HuH-7 (cell line): ENCODE data around the gene EGR4.

Experiments
- DNase-seq: peaks from one replicate; pipeline ENCODE4 v3.0.0; 2011; ENCODE audit warnings: low spot score

The EGR4 gene

GRCh38 chr2:73293534-73294171 lies at the start of gene EGR4:
Gene EGR4, minus strand, starts transcription at chr2:73293548. Its CDS starts 231 bp downstream, at chr2:73293317.
- DNase-seq = peak; percentile 82

DNA sequence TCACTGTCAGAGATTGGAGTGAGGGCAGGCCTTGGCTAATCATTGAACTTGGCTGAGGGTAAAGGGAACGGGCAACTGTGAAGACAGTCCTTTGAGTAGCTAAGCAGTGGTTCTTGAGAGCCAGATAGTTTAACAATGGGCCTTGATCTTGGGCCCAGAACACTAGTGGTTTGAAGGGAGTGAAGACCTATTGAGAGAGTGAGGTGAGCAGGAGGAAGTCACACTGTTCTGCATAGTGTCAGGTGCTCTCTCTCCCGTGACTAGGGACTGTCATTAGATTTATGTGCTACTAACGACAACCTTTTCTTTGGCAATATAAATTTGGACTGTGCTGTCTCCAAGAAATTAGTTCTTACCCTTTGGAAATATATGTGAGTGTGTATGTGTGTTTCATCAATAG lies 47.7 kb upstream of the EGR4 start:
- DNase-seq = no peak

DNA sequence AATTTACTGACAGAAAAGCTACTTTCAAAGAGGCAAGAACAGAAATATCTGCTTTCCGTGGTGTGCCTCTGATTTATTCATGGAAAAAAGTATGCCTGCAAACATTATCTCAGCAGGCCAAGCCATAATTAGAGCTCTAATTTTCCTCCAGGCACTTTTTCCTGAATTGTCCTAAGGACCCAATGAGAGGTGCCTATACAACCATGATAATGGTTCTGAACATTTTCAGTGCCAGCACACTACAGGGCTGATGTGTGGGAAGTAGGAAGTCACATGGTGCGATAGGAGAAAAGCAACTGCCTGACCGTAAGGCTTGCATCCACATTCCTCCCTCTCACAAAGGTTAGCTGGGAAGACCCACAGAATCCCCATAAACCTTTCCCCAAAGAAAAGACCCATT lies 45.9 kb upstream of the EGR4 start:
- no peak for DNase-seq

- no peak for DNase-seq
Measured at GRCh38 chr2:73337828-73338227, 44.5 kb upstream of the EGR4 start.

DNA sequence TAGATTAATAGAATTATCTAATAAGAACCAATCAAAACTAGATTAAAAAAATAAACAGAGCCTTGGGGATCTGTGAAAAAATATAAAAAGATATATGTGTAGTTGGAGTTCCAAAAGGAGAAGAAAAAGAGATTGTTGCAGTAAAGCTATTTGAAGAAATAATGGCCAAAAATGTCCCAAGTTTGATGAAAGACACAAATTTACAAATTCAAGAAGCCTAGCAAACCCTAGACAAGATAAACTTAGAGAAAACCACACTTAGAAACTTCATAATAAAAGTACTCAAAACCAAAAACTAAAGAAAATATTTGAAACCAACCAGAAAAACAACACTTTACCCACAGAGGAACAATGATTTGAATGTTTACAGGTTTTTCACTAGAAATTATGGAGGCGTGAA lies 41.3 kb upstream of the EGR4 start:
- DNase-seq = no peak

DNA sequence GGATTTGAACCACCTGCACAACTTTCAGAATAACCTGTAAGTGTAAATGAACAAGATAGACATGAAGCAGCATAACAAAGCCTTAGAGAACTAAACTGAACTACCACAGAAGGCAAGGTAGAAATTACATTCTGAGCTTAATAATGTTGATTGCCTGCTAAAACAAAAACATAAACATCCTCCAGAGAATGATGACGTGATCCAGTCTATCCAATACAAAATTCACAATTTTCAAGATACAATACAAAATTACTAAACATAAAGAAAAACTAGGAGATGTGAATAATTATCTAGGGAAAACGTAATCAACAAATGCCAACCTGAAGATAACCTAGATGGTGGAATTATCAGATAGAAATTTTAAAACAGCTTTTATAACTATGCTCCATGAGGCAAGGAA lies 40.7 kb upstream of the EGR4 start:
- DNase-seq = no peak

DNA sequence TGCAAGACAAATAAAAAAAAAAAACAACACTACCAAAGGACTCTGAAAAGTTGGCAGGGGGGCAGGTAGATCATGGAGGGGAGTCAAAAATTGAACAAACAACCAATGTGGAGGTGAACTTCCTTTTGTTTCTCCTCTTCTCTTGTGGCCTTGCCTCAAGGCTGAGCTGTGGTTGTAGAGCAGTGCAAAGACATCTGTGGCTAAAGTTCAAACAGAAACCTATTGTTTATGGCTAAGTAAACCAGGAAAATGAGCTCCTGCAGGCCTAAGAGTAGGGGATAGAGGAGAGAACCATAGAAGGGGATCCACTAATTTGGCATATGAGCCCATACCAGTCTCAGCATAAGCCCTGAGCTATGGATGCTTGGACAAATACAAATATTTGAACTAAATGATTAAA lies 40.2 kb upstream of the EGR4 start:
- no peak for DNase-seq

- DNase-seq = no peak
Measured at GRCh38 chr2:73324126-73324725, 30.9 kb upstream of the EGR4 start.

DNA sequence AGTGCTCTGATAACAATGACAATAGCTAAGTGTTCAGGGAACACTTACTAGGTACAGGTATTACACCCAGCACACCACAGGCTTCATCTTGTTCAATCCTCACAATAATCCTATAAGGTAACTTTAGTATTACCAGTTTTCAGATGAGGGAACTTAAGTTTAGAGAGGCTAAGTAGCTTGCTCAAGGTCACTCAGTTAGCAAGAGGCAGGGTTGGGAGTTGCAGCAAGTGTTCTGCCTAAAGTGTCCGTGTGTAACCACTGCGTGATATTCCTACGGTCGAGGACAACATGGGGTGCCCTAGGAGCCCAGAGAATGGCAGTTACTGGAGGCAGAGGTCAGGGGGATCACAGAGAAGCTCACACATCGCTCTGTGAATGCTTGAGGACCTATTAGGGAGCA lies 30.2 kb upstream of the EGR4 start:
- DNase-seq = no peak

GRCh38 chr2:73314441-73314840 lies 21.1 kb upstream of the EGR4 start:
- no peak for DNase-seq

- no peak for DNase-seq
Measured at GRCh38 chr2:73307720-73308119, 14.4 kb upstream of the EGR4 start.

- no peak for DNase-seq
Measured at GRCh38 chr2:73301636-73302035, 8.3 kb upstream of the EGR4 start.

DNA sequence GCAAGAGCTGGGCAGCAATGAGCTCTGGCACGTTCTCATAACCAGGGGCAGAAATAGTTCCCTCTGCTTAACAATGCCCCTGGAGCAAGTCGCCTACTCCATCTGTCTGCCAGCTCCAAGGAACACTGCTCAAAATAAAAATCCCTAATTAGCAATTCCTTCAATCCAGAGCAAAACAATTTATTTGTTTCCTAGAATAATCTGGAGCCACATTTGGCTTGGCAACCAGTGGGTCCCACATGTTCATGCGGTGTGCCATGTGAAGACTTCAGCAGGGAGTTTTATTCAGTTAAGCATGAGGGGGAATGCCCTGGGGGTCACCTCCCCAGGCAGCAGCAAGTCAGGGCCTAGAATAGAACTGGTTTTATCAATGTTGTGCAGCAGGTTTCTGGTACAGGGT lies 7.6 kb upstream of the EGR4 start:
- no peak for DNase-seq

DNA sequence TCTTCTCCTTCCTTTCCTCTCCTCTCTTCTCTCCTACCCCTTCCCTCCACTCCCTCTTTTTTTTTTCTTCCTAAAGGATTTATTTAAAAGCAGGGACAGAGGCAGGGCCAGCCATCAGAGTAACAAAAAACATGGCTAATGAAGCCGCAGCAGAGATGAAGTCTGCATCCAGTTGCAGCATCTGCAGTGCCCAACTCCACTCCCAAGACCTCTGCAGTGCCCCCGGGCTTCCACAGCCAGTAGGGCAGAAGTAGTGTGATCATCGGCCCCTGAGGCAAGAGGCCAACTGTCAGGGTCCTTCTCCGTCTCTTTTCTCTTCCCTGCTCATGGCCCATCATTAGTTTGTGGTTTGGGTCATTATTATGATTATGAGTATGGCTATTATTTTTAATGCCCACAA lies 4.2 kb upstream of the EGR4 start:
- no peak for DNase-seq

DNA sequence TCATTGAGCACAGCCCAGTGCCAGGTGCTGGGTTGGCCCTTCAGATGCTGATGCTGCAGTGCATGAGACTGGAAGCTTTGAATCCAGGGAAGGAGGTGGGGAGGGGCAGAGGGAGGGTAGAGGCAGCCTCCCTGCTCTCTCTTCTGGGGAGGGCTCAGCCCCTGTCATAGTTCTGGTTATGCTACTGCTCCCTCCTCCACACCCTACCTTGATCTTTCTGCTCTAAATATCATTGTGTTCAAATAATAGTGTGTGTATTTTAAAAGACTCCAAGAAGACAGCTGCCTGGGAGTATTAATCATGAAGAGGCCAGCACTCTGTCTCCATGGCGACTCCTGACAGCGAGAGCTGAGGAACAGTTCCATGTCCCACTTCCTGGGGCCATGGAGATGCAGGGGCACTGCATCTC lies 3.8 kb upstream of the EGR4 start:
- no peak for DNase-seq

GRCh38 chr2:73295751-73296400 lies 2.5 kb upstream of the EGR4 start:
- no peak for DNase-seq

GRCh38 chr2:73294239-73294638 lies 891 bp upstream of the EGR4 start:
- DNase-seq = no peak

DNA sequence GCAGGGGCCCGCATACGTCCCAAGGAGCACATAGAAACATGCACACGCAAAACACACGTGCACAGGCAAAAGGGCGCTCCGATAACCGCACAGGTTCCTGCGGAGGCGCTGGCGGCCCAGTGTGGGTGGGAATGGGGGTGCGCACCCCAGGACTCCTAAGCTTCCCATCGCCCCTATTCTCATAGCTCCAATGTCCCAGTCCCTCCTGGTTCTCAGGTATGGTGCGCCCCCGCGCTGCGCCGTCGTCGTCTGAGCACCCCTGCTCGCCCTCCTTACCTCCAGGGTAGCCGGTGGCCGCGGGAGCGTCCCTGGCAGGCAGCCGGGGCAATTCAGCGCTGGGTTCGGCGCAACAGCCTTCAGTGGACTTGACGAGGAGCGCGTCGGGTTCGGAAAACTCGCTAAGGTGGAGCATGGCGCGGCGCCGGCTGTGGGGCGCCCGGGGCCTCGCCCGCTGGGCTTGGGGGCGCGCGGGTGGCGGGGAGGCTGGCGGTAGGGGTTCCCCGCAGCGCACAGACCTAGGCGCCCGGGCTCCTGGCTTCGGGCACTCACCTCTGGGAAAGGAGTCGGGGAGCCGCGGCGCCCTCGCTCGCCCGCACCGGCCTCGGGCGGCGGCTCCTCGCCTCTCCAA lies 328 bp downstream of the EGR4 start:
- DNase-seq = no peak

- no peak for DNase-seq
Measured at GRCh38 chr2:73292316-73292905, 937 bp downstream of the EGR4 start.

DNA sequence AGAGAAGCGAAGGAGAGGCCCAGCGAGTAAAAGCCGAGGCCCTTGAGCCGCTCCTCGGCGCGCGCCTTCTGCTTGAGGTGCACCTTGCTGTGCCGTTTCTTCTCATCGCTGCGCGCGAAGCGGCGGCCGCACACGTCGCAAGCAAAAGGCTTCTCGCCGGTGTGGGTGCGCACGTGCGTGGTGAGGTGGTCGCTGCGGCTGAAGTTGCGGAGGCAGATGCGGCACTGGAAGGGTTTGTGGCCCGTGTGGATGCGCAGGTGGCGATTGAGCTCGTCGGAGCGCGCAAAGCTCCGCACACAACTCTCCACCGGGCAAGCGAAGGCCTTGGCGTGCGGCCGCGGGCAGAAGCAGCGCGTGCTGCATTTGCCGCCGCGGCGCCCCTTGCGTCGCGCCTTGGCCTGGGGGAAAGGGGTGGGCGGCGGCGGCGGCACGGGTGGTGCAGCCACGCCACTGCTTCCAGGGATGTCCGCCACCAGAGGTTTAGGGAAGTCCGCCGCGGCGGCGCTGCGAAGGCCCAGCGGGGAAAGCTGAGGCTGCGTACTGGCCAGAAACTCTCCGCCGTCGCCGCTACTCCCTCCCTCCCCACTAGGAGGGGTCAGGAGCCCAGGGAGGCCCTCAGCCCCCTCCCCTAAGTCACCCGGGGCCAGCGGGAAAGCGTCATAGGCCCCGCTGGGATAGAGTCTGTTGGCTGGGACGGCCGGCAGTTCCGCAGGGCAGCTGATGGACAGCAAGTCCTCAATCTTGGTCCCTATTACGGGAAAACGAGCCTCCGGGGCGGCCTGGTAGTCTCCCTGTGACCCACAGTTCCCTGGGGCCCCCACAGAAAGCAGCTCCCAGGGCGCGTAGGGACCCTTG lies 1.7 kb downstream of the EGR4 start:
- DNase-seq = peak; percentile 60

DNA sequence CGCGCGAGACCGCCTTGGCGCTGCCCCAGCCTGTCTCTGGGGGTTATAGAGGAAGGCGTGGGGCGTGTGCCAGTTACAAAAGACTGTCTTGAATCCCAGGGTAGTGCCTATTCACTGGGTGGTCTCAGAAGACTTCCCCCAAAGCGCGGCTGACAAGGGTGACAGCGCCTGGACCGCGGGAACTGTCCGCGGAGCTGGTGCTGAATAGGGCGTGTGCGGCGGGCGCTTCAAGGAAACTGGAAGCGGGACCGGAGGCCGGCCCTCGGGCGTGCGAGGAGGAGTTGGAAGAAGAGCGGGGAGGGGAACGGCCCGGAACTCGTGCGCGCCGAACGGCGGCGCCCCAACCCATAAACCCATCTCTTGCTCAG lies 2.3 kb downstream of the EGR4 start:
- peak; percentile 77 for DNase-seq
